ENCODE measurements around the gene CAMTA2.

CAMTA2 gene

DNA sequence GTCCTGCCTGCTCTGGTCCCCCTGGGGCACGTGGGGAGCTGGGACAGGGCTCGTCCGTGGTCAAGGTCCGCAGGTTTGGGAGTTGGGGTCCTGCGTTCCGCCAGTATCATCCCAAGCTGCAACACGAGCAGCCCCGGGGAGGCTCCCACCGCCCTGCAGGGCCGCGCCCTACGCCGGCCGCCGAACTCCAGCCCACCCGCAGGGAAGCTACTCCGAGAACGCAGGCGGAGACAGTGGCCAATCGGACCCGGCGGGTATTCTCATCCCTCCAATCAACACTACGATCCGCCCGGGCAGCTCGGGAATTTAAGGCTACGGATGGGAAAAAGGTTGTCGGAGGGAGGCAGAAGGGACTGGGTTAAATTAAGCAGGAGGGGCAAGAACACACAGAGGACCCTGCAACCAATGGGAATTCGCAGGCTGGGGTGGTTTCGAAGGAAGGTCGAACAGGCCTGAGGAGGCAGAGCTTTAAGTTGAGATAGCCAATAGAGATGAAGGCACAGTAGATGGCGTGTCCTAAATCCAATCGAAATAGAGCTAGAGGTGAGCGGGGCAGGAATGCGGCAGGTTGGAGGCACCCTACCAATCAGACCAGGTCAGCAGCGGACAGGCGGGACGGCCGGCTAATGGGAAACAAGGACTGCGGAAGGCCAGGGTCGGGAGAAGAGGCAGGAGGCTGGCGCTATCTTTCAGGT lies 20.5 kb downstream of the CAMTA2 start:
- peak; percentile 79 to 84 for DNase-seq

DNA sequence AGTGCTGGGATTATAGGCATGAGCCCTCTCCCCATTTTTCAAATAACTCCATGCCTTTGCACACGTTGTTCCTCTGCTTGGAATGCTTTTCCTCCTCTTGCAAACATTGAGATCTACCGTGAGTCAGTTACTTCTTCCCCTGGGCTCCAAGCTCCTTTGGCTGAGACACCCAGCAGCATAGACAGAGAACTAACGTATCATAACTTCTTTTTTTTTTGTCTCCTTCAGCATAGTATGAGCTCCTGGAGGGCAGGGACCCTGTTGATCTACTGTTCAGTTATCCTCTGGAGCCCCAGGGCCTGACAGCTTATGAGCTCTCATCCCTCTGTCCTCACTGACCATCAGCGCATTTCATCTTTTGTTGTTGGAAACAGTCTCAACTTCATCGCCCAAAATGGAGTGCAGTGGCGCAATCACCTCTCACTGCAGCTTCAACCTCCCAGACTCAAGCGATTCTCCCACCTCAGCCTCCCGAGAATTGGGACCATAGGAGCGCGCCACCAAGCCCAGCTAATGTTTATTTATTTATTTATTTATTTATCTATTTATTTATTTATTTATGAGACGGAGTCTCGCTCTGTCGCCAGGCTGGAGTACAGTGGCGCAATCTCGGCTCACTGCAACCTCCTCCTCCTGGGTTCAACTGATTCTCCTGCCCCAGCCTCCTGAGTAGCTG lies 22.0 kb downstream of the CAMTA2 start:
- DNase-seq, result no peak

DNA sequence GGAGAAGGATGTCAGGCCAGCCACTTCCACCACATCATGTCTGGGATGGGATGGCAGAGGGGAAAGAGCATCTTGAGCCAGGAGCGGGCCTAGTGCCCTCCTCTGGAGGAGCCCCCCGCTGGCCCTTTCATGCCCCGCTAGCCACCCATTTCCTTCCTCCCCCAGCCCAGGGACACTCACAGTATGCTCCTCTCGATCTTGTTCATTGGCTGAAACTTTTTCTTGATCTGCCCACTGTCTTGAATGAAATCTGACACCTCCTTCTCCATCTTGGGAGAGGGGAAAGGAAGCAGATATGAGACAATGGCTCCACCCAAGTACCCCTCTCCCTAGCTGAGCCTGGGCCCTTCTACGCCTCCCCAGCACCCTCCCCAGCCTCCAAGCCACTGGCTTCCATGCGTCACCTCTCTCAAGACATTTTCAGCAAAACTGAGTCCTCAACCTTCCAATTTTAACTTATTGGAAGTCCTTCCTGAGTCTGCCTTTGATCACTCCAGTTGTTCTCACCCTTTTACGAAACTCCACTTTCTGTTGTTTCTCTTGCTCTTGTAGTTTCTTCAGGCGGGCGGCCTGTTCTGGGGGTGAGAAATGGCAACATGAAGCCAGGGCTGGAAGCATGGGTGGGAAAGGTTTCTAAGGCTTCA lies 27.1 kb downstream of the CAMTA2 start:
- no peak for DNase-seq

- DNase-seq, result no peak
These were observed 28.1 kb downstream of the CAMTA2 start for GRCh38 chr17:4959261-4959965.

- no peak for DNase-seq
These were observed 29.4 kb downstream of the CAMTA2 start for GRCh38 chr17:4958102-4958501.

- peak in 1 of 2 donors; percentile 49 for DNase-seq
These were observed 30.9 kb downstream of the CAMTA2 start for GRCh38 chr17:4956493-4957061.

DNA sequence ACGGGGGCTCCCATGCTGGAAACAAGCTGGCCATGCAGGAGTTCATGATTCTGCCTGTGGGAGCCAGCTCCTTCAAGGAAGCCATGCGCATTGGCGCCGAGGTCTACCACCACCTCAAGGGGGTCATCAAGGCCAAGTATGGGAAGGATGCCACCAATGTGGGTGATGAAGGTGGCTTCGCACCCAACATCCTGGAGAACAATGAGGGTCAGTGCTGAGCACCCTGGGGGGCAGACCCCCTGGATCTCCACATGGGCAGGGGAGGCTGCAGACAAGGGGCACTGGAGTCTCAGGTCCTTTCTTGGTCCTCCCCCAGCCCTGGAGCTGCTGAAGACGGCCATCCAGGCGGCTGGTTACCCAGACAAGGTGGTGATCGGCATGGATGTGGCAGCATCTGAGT lies 32.4 kb downstream of the CAMTA2 start:
- no peak for DNase-seq

DNA sequence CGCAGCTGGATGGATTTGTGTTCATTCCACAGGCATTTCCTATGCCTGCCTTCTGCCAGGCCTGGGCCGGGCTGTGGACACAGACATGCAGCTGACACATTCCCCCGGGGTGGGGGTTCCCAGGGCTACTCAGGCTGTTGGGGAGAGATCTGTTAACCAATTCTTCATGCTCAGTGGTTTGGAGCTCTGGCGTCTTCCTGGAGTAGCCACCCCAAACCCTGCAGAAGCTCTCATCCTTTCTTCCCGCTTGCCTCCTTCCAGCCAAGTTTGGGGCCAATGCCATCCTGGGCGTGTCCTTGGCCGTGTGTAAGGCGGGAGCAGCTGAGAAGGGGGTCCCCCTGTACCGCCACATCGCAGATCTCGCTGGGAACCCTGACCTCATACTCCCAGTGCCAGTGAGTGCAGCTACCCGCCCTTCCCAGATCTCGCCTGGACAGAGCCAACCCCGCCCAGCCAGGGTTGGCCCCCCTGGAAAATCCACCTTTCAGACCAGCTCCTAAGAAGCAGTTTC lies 34.0 kb downstream of the CAMTA2 start:
- no peak for DNase-seq

DNA sequence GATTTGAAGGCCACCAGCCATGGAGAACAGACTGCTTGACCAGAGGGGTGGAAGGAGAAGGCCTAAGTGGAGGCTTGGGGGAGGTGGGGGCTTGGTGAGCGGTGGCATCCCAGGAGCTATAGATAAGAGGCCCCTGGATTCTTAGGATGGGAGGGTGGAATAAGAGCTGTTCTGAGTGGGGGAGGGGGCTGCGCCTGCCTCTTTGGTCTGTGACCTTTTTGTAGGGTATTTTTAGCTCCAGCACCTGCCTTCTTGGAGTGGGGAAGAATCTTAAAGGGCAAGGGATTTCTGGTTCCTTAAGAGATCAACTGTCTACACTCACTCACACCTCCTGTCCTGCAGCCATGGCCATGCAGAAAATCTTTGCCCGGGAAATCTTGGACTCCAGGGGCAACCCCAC lies 36.0 kb downstream of the CAMTA2 start:
- DNase-seq, result no peak

DNA sequence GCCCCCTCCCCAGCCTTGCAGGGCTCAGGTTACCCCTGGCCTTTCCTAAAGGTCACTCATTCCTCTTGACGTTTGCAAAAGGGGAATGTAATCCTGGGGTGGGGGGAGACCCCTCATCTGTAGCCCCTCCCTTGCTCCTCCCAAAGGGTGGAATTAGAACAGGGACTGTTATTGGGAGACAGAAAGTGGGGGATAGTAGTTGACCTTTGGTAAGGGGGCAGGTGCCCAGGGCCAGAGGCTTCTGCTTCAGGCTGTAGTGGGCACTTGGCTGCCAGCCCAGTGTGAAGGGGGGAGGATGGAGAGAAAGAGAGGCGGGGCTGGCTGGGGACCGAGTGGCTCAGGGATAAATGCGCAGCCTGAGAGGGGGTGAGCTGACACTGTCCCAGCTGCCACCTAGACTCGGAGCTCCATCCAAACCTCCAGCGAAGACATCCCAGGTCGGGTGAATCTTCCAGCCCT lies 36.7 kb downstream of the CAMTA2 start, which contains the start of gene ENO3:
ENO3 (plus strand) TSS at position 374 of the 459 bp plus-strand sequence. CDS start 711 bp downstream, outside the sequence.
- DNase-seq, result no peak

DNA sequence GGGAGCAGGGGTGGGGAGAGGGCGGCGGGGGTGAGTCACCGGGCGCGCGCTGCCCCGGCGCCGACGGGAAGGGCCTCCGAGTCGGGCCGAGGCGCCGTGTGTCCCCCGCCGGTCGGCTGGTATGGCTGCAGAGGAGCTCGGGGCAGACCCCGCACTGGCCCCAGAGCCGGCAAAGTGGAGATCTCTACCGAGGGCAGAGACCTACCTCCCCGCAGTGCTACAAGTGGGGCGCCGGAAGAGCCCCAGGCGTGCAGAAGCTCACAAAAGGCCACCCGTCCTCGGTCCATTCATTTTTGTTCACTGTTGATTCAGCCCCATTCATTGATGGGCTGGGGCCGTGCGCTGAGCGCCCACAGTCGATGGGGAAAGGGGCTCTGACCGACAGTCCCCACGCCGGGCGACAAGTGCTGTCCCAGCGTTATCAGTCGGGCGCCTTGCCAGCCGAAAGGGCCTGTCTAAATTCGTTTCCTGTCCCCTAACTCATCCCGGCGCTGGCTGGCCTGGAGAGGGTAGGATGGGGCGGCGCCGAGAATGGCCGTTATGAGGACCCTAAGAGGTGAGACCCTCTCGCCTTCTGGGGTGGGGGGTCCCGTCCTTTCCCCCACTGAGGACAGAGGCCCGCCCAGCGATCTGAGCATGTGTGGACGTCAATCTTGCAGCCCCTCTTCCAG lies 37.3 kb downstream of the CAMTA2 start:
- no peak for DNase-seq

DNA sequence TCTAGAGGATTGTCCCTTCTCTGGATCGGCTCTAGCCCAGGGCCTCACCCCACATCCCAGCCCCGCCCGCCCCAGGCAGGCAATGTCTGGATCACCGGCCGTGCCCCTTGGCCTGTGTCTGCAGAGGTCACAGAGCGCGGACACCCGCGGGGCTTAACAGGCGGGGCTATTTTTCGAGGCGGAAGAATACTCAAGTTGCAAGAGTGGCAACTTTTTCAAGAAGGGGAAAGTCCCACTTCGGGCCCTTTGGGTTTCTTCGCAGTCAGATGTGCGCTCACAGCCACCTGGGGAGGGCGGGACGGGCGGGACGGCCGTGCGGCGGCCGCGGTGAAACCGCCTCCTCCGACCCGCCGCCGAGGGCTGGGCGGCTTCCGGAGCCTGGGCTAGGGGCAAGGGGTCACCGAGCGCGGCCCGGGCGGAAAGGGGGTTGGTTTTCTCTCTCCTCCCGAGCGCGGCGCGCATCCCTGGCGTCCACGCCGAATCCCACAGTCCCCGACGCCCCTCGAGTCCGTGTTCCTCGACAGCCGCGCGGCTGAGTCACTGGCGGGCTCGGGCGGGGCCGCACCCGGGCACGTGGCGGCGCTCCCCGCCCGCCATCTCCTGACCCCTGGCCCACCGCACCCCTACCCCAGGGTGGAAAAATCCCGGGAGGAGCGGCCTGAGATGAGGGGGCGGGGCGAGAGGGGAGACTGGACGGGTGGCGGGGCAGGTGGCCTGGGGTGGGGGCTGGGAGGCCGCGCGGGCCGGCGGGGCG lies 38.0 kb downstream of the CAMTA2 start:
- peak; percentile 65 to 70 for DNase-seq

- peak; percentile 66 to 75 for DNase-seq
These were observed 38.5 kb downstream of the CAMTA2 start for GRCh38 chr17:4948931-4949320.

GRCh38 chr17:4948166-4948930 lies 39.1 kb downstream of the CAMTA2 start, which contains the start of gene PFN1:
Gene PFN1 (minus strand): TSS chr17:4948530. CDS start chr17:4948394, 136 bp downstream.
- peak; percentile 84 to 85 for DNase-seq

- DNase-seq, result peak; percentile 62 to 64
These were observed 39.9 kb downstream of the CAMTA2 start for GRCh38 chr17:4947411-4948165.

- no peak for DNase-seq
These were observed 40.5 kb downstream of the CAMTA2 start for GRCh38 chr17:4947010-4947410.

- no peak for DNase-seq
These were observed 41.0 kb downstream of the CAMTA2 start for GRCh38 chr17:4946312-4946976.

DNA sequence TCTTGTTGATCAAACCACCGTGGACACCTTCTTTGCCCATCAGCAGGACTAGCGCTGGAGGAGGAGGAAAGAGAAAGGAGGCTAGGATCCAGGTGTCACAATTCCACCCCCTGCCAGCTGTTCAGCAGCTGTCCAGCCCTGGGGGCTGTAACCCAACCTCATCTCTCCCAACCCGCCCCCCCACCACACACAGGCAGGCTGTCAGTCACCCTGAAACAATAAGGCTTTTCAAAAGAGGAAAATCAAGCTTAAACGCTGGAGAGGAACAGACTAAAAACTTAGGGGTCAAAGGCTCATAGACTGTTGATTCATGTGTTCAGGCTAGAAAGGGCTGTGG lies 41.6 kb downstream of the CAMTA2 start:
- DNase-seq, result no peak
